HFF-Myc (cell line): ENCODE results near the gene NDUFC2.
A peak's percentile ranks its signal among the peaks of the same experiment; 100 is the strongest.

ENCODE experiments used
- DNase-seq: peaks from one replicate; pipeline ENCODE4 v3.0.0-alpha.2; 2011; ENCODE audit warnings: low read depth; ENCODE audit errors: extremely low read depth
- H3K4me3 ChIP-seq: replicated peaks from 2 replicates; pipeline ENCODE4 v1.5.1; 2011; ENCODE audit warnings: low read depth, mild to moderate bottlenecking, control low read depth, low read length
- TF ChIP-seq, protein P1 (sequence below): IDR thresholded peaks from 2 replicates; pipeline ENCODE4 v1.5.1; 2012; ENCODE audit warnings: mild to moderate bottlenecking, low read depth, low read length, control low read depth; ENCODE audit errors: missing control alignments

Gene NDUFC2

DNA sequence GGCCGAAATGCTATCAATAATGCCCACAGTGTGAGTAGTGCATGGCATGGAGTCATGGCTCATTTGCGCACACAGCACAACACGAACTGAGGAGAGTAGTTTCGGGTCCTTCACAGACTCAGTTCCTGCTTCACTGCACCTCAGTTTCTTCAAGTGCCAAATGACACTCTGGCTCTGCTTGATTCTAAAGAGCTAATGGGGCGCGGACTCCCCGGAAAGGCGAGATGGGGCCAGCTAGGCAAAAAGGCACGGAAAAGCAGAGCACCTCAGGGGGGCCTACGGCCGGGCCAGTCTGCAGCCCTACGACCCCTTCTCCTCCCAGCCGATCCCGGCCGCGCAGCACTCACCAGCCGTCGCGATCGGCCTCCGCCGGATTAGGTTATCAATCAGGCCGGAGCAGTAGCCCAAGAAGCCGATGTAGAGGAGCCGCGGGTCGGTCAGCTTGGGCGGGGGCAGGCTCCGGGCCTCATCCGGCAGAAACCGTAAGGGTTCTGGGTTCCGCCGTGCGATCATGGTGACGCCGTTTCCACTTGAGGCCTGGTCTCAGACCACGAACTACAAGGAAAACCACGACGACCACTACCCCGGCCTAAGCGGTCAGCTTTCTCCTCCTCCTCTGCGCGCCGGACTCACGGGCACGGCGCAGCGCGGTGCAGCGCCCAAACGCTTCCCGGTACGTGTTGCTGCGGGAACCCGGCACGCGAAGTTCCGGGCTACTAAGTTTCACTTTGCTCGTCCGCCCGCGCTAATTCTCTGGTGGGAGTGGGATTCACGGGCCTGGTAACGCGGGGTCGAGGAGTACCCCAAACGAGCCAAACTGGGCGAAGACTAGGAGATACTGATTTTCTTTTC lies at the start of gene NDUFC2:
TSS of gene NDUFC2 (minus strand) at position 631 of the 852 bp plus-strand sequence. CDS start at position 513, 118 bp downstream.
- peak; percentile 47 for DNase-seq
- TF ChIP-seq, protein P1, sequence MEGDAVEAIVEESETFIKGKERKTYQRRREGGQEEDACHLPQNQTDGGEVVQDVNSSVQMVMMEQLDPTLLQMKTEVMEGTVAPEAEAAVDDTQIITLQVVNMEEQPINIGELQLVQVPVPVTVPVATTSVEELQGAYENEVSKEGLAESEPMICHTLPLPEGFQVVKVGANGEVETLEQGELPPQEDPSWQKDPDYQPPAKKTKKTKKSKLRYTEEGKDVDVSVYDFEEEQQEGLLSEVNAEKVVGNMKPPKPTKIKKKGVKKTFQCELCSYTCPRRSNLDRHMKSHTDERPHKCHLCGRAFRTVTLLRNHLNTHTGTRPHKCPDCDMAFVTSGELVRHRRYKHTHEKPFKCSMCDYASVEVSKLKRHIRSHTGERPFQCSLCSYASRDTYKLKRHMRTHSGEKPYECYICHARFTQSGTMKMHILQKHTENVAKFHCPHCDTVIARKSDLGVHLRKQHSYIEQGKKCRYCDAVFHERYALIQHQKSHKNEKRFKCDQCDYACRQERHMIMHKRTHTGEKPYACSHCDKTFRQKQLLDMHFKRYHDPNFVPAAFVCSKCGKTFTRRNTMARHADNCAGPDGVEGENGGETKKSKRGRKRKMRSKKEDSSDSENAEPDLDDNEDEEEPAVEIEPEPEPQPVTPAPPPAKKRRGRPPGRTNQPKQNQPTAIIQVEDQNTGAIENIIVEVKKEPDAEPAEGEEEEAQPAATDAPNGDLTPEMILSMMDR: no peak

DNA sequence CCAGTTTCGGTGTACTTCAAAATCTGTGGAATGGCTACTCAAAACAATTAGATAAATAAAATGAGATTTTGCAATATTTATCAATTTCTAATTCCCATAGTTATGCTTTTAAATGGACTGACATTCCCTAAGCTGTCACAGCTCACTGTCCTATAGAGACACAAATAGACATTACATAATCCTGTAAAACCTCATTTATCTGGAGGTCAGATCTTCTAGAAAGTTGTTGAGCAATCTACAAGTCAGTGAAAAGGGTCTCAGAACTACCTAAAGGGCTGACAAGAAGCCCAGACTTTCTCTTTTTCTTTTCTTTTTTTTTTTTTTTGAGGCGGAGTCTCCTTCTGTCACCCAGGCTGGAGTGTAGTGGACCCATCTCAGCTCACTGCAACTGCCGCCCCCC lies 47.7 kb upstream of the NDUFC2 start:
- no peak for DNase-seq
- TF ChIP-seq, protein P1: no peak
- no peak overlapping the region for H3K4me3 ChIP-seq

More for the DNA sequence above, at the start of gene NDUFC2:
- peak within 1 kb of the TSS; percentile 93 for H3K4me3 ChIP-seq

DNA sequence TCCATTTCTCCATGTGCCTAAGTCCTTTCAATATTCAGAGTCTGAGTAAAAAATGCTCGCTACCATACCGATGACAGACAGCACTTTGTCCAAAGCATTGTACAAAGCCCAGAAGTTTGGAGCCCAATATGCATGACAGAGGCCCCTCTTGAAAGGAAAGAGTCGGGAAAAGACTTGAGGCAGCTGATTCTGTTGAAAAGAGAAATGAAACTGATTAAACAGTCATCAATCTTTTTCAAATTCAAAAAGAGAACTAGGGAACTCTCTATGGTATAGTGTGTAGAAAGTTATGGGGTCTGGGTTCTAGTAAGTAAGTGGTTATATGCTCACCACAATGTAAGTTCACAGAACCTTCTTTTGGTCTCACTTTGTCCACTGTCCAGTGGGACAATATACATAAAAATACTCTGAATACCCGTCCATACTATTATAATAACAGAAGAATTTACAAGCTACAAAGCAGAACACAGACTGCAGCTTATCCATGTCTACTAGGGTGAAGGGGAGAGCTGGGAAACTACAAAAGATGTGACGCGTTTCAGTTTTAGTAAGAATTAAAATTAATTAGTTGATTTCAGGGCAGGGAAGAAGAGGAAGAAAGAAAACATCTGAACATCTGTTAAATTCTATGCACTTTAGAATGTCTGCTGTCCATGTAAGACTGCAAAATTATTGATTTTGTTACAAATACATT lies 33.1 kb upstream of the NDUFC2 start:
- TF ChIP-seq, protein P1: no peak
- no peak for DNase-seq
- H3K4me3 ChIP-seq: no peak overlapping the region

DNA sequence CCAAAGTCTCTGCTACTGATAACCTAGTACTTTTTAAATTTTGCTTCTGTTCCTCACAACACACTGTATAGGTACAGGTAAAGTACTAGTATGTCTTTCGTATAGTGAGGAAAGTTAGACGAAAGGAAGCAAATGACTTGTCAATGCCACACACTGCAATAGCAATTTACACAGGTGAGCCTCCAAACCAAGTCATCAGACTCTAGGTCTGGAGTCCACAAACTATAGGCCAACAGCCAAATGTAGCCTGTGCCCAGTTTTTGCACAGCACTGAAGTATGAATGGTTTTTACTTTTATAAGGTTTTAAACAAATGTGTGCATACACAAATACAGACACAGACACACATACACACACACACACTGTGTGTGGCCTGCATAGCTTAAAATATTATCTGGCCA lies 31.6 kb upstream of the NDUFC2 start:
- no peak overlapping the region for H3K4me3 ChIP-seq
- DNase-seq: no peak
- TF ChIP-seq, protein P1: no peak

DNA sequence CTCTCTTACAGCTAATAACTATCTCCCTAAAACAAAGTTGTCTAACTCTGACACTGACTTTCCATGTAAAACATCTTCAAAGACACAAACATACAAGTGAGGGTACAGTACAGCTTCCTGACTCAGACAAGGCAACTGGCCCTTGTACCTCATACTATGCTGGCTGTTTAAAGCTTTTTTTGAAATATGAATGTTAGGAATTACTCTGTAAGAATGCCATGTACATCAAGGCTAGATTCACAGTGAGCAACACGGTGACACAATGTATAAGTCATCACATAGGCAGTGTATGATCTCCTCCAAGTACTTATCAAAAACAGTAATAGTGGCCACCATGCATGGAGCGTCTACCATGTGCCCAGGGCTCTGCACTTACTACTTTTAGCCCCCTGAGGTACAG lies 31.2 kb upstream of the NDUFC2 start:
- DNase-seq: no peak
- TF ChIP-seq, protein P1: no peak
- no peak overlapping the region for H3K4me3 ChIP-seq

DNA sequence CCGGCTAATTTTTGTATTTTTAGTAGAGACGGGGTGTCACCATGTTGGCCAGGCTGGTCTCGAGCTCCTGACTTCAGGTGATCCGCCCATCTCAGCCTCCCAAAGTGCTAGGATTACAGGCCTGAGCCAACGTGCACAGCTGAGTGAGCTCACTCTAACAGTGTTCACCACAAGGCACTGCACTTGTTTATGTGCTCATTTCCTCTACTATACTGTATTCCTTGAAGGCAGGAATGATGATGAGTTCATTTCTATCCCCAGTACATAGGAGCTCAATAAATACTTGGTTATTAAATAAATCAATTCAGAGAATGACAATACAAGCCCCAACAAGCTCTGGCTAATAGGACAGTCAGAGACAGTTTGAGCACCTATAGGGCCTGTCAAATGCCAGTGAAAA lies 30.7 kb upstream of the NDUFC2 start:
- no peak overlapping the region for H3K4me3 ChIP-seq
- TF ChIP-seq, protein P1: no peak
- no peak for DNase-seq
